SU-DHL-6 (cell line): Measurements from ENCODE around the gene GLI3.

Experiments used
- EZH2phosphoT487 ChIP-seq: fragments of 200-600 bp; sonication (generic), shearing (Covaris generic); conservative IDR thresholded peaks from 2 replicates; pipeline ENCODE4 v1.6.1; 2018; ENCODE audit warnings: mild to moderate bottlenecking, antibody characterized with exemption, low read length, moderate library complexity, mixed read lengths
- TF ChIP-seq, protein P1 (sequence below): fragments of 200-600 bp; sonication (generic); IDR thresholded peaks from one replicate; pipeline ENCODE4 v1.5.1; 2017; ENCODE audit warnings: antibody characterized with exemption, mild to moderate bottlenecking, low read length, moderate library complexity; ENCODE audit not compliant: insufficient read depth, poor library complexity, severe bottlenecking

DNA sequence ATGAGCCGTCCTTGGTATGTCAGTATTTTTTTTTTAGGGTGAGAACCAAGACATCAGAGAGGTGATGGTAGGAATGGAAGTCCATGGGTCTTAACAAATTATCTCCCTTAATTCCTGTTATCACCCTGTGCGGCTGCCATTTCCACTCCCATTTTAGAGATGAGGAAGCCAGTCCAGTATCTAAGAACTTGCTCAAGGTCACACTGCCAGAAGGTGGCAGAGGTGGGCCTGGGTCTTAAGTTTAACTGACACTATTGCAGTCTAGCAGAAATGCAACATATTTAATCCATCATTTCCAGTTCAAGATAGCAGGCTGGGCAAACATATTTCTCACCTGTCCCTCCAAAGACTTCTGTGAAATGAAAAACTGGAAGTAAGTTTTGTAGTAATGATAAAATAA lies 108.3 kb downstream of the GLI3 start:
- TF ChIP-seq, protein P1, sequence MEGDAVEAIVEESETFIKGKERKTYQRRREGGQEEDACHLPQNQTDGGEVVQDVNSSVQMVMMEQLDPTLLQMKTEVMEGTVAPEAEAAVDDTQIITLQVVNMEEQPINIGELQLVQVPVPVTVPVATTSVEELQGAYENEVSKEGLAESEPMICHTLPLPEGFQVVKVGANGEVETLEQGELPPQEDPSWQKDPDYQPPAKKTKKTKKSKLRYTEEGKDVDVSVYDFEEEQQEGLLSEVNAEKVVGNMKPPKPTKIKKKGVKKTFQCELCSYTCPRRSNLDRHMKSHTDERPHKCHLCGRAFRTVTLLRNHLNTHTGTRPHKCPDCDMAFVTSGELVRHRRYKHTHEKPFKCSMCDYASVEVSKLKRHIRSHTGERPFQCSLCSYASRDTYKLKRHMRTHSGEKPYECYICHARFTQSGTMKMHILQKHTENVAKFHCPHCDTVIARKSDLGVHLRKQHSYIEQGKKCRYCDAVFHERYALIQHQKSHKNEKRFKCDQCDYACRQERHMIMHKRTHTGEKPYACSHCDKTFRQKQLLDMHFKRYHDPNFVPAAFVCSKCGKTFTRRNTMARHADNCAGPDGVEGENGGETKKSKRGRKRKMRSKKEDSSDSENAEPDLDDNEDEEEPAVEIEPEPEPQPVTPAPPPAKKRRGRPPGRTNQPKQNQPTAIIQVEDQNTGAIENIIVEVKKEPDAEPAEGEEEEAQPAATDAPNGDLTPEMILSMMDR: no peak
- no peak for TF ChIP-seq EZH2phosphoT487
